ENCODE results near the gene GAS2L3. TPM values are rescaled to one million over a fixed set of nuclear protein-coding genes. Genes with fewer than 3 reads are reported as not detected.
"Not testable (repeated sequence)": the region's sequence is repeated elsewhere in the genome, so short reads cannot be mapped to it uniquely, and the experiment has no call there.

GAS2L3 gene
- total RNA-seq, 1 experiment from 2014 or later = 38.6 TPM

DNA sequence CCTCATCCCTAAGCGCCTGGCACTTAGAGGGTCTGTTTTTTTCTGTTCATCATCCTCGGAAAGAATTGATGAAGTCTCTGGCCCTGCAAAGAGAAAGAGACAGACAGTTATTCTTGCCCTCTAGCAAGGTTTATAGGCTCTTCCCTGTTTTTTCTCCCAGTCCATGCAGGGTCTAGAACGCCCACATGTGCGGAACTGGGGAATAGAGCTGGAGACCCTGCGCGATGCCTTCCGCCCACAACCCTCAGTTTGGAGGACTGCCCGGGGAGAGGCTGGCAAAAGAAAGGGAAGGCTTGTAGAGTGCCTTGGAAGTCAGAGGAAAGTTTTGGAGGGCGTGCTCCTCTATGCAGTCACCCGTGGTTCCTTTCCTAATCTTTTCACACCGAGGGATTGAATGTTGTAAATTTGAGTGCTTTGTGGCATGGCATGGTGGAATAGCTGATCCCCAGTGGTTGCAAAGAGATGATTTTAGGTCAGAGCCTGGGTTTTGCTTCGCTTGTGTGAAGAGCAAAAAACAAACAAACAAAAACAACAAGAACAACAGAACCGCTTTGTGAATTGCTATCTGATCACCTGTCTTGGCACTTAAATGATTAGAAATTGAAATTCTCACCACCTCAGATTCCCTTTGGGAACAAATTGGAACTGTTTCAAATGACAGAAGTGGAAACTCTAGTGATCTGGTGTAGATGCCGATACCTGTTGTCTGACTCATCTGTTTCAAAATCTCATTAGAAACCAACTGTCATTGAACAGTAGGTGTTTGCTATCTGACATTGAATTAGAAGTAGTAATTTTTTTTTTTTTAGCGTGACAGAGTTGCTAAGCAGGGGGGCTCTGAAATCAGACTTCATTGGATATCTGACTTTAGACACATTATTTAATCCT lies 947 bp downstream of the GAS2L3 start:
- peak; percentile 57 for DNase-seq (ENCODE audit: low read depth)

DNA sequence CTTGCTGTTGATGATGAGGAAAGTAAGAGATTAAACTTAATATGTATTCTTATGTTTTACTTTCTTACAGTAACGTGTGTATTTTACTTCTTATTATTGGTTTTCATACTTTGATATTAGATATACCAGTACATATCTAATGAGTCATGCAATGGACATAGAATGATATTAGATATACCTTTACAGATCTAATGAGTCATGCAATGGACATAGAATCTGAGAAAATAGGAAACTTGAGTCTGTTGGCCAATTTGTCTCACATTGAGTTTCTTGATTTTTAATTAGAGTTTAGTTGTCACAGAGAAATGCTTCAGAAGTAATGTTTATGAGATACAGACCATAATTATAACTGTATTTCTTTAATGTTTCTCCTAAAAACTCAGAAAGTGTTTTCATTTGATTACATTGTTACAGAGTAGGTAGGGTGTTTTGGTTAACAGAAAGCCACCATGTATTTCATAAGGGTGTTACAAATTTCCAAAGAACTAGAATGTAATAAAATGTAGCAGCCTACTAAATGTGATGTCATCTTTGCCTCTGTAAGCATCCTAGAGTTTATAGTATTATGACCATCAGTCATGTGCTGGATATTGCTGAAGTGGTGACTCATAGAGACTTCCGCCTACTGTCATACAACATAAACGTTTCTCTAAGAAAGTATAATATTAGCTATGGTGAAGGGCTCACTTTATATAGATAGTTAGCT lies 3.0 kb downstream of the GAS2L3 start:
- DNase-seq (ENCODE audit: low read depth) = peak; percentile 83

DNA sequence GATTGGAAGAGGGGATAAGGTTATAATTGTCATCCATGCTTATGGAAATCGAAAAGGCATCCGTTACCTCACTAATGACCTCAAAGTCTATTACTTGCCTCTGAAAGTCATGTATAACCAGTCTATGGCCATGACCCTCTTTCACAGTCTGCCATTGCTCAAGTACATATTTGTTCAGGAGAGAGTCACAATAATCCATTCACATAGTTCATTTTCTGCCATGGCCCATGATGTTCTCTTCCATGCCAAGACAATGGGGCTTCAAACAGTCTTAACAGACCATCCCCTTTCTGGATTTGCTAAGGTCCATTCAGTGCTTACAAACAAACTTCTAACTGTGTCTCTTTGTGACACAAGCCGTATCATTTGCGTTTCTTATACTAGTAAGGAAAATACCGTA lies 5.4 kb downstream of the GAS2L3 start:
- DNase-seq (ENCODE audit: low read depth) = no peak

DNA sequence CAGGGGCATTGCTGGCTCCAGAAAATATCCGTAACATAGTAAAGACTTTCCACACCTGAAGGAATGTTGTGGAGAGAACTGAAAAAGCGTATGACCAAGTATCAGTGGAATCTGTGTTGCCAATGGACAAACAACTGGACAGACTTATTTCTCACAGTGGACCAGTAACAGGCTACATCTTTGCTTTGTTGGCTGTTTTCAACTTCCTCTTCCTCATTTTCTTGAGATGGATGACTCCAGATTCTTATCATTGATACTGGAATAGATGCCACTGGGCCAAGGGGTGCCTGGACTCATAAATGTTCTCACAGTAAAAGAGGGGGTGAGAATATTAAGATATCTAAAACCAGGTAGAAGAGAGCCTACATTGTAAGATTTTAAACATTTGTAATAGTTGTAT lies 6.4 kb downstream of the GAS2L3 start:
- DNase-seq (ENCODE audit: low read depth) = no peak

DNA sequence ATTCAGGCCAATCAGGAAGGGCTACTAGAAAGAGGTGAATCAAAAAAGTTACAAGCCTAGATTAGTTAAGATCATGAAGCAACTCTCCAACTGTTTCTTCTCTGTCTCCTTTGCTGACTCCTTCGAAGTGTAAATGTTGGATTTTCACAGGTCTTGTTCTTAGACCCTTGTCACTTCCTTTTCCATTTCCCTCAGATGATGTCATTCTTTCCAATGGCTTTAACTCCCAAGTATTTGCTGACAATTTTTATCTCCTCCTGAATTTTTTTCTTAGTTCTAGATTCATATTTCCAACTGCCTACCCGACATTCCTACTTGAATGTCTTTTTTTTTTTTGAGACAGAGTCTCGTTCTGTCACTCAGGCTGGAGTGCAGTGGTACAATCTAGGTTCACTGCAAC lies 10.8 kb downstream of the GAS2L3 start:
- DNase-seq (ENCODE audit: low read depth) = peak; percentile 3

DNA sequence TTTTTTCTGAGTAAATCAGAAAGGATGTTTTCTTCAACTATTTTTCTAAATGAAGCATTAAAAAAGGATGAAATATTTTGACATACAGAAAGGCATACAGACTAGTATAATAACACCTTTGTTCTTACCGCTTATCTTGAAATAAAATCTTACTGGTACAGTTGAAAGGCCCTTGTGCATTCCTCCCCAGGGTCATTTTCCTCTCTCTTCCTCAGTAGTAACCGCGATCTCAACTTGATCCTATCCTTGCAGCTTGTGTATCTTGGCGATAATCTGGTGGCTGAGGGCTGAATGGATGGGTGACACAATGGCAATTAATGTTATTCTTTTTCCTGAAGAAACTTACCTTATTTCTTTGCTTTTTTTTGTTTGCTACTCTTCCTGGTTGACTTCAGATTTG lies 18.5 kb downstream of the GAS2L3 start:
- DNase-seq (ENCODE audit: low read depth) = peak; percentile 34

DNA sequence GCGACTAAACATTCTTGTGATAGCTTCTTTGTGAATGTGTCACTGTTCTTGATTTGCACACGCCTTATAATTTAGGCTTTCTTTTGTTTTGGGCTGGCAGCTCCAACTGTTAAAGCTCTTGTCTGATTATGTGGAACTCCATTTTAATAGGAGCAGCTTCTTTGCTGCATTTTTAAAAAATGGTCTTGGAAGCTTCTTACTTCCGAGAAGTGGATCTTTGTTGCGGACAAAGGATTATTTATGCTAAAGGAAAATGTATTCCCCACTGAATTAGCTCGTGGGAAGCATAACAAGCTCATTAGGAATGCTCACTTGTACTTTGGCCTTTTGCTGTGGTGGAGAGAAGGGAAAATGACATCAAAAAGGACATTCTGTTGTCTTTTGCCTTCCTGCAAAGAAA lies 20.0 kb downstream of the GAS2L3 start:
- DNase-seq (ENCODE audit: low read depth) = peak; percentile 33

DNA sequence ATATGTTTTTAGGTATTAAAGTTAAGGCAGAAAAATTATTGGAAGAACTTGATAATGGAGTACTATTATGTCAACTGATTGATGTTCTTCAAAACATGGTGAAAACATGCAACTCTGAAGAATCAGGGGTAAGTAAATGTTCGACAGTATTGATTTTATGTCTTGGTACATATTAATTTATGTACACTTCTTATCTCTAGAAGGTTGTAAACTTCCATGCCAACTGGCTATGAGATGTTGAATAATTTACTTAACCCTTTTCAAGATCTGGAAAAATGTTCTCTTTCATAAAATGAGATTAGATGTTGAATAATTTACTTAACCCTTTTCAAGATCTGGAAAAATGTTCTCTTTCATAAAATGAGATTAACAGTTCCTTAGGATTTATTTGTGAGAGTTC lies 28.1 kb downstream of the GAS2L3 start:
- DNase-seq (ENCODE audit: low read depth) = no peak

DNA sequence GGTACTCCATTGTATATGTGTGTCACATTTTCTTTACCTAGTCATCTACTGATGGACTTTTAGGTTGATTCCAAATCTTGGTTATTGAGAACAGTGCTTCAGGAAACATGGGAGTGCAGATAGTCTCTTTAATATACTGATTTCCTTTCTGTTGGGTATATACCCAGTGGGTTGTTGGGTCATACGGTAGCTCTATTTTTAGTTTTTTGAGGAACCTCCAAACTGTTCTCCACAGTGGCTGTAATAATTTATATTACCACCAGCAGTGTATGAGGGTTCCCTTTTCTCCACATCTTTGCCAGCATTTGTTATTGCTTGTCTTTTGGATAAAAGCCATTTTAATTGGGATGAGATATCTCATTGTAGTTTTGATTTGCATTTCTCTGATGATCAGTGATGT lies 29.5 kb downstream of the GAS2L3 start:
- DNase-seq (ENCODE audit: low read depth) = not testable (repeated sequence)

DNA sequence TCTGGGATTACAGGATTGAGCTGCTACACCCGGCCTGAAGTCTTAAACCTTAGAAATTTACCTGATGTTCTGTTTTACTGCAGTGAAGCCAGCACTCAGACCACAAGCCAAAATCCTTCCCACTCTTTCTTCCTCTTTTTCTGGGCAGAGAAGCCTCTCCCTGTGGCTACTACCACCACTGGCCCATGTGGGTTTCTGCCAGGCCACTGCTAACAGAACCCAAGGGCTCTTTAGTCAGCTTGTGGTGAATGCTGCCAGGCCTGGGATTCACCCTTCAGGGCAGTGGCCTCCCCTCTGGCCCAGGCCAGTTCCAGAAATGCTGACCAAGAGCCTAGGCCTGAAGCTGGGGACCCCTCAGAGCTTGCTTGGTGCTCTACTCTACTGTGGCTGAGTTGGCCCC lies 35.3 kb downstream of the GAS2L3 start:
- peak; percentile 25 for DNase-seq (ENCODE audit: low read depth)

DNA sequence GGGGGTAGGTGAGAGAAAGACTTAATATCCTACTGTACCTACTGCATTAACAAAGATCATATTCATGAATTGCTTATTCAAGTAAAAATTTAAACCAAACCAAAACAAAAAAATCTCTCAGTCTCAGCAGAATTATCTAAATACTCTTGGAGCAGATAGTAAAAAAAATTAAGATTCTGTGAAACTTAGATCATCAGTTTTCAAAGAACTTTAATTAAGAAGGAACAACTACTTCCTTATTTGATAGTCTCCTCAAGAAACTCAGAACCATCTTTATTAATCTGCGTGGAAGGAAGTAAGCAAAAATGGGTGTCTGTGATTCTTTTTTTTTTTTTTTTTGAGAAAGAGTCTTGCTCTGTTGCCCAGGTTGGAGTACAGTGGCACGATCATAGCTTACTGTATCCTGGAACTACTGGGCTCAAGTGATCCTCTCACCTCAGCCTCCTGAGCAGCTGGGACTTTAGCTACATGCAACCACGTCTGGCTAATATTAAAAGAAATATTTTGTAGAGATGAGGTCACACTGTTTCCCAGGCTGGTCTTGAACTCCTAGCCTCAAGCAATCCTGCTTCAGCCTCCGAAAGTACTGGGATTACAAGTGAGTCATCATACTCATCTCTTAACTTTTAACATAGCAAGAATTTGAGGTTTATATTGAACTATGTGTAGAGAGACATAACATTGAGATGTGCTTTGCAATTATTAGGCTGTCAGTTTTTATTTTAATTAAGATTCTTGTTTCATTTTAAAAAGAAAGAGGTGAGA lies 37.4 kb downstream of the GAS2L3 start:
- peak; percentile 49 for DNase-seq (ENCODE audit: low read depth)

DNA sequence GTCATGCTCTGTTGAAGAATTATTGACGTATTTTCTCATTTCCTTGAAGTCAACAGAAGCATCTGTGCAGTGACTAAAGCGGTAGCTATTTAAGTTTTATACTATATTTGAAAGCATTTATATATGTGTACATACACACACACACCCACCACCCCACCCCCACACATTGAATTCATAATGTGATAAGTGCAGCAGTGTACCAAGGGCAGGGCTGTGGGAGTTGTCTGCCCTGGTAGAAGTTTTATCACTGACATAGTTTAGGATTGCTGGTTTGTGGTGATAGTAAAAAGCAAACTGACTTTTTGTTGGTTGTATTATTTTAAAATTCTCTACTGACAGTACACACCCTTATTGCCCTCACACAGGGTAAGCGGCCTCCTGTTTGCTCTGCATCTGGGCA lies 39.1 kb downstream of the GAS2L3 start:
- DNase-seq (ENCODE audit: low read depth) = no peak

DNA sequence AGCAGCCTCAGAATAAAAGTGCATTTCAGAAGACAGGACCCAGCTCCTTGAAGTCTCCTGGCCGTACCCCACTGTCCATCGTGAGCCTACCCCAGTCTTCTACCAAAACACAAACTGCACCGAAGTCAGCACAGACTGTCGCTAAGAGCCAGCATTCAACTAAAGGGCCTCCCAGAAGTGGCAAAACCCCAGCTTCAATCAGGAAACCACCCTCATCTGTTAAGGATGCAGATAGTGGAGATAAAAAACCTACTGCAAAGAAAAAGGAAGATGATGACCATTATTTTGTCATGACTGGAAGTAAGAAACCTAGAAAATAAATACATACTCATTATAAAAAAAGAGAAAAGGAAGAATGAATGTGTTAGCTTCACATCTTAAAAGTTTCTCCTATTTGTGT lies 51.1 kb downstream of the GAS2L3 start:
- no peak for DNase-seq (ENCODE audit: low read depth)

DNA sequence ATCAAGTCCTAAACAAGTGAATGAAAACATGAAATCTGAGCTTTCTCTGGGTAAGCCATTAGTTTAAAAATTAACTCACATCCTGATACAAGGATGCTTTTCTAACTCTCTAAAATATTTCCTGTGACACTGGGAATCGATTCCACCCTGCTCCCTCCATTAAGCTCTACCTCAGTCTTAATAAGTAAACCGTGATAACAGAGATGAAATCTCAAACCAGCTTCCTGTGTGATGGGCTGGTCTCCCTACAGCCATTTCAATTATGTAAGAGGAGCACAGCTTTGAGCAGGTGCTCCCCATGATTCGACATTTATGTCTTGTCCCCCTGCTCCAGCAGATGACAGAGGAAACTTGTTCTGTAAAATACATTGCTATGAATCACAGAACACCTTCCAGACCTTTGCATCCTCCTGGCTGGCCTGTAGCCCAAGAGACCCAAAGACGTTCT lies 59.0 kb downstream of the GAS2L3 start:
- DNase-seq (ENCODE audit: low read depth) = no peak

DNA sequence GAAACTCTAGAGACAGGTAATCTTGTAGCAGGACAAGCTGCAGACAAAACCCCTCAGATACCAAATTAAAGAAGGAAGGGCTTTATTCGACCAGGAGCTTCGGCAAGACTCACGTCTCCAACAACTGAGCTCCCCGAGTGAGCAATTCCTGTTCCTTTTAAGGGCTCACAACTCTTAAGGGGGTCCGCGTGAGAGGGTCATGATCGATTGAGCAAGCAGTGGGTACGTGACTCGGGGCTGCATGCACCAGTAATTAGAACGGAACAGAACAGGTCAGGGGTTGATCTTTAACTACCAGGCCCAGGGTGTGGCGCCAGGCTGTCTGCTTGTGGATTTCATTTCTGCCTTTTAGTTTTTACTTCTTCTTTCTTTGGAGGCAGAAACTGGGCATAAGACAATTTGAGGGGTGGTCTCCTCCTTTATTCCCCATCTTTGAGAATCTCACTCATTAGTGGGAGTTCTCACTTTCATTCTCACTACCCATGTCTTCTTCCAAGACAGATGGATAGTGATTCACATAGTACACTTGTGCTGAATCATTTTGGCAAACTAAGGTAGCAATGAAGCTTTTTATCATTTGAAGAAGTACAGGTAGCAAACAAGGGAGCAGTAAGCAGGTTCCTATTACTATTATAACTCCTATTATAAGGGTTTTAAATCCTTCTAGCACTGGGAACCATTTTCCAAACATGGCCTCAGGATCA lies 59.8 kb downstream of the GAS2L3 start:
- not testable (repeated sequence) for DNase-seq (ENCODE audit: low read depth)

DNA sequence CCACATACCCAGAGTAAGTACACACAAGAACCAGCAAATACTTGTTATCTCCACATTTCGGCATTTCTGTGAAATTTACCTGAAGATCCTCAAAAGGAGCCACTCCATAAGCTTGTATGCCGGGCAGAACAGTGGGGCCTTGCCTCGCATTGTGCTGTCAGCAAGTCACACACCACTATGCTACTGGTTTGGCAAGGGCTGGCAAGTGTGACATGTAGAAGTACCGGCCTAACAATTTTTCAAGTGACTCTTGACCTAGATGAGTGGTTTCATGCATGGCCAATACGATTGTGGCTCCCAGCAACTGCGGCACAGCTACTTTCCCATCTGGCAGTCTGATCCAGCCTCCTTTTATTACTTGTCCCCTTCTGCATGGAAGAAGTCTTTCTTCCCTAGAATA lies 69.8 kb downstream of the GAS2L3 start:
- DNase-seq (ENCODE audit: low read depth) = no peak

DNA sequence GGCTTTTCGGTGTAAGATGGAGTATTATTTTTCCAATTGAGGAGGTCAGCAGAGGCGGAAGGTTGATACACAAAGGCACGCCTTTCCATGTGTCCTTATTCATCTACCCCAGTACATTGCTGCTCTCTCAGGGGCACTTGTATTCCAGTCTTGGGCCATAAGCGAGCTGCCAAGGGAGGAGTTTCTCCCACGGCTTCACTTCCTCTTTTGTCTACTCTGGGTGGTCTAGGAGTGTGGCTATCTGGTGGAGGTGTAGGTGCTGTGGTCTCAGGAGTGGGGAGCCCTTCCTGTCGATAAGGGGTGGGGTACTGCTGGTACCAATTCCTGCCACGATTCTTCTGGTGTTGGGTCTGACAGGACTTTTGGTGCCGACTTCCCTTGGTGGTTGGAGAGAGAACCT lies 73.4 kb downstream of the GAS2L3 start:
- no peak for DNase-seq (ENCODE audit: low read depth)

DNA sequence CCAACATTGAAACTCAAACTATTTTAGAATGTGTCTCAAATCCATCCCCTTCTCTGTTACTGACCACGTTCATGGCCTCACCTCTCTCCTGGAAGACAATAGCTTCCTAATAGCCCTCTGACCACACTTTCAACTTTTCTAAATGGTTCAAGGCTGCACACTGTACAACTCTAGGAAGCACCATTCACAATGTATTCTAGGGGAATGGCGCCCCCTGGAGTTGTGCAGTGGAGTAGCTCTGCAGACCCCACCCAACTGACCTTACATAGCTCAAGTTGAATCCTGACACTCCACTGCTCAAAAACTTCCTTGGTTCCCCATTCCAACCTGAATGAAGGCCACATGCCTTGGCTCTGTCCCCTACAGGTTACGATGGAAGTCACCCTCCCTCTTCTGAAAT lies 77.6 kb downstream of the GAS2L3 start:
- no peak for DNase-seq (ENCODE audit: low read depth)

DNA sequence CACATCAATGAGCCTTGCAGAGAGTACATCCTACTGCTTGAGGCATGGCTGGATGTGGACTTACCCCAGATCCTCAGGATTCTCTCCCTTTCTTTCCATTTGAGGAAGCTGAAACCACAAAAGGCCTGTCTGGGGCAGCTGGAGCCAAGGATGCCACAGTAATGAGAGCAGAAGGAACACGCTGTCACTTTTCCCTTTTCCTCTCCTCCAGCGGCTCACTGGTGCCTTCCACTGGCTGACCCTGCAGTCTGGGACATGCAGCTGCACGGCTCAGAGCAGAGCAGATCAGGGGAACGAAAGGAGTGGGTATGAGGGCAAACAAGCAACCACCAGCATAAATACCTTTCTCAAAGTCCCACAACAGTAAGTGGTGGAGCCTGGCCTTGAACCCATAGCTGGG lies 78.2 kb downstream of the GAS2L3 start:
- DNase-seq (ENCODE audit: low read depth) = no peak

DNA sequence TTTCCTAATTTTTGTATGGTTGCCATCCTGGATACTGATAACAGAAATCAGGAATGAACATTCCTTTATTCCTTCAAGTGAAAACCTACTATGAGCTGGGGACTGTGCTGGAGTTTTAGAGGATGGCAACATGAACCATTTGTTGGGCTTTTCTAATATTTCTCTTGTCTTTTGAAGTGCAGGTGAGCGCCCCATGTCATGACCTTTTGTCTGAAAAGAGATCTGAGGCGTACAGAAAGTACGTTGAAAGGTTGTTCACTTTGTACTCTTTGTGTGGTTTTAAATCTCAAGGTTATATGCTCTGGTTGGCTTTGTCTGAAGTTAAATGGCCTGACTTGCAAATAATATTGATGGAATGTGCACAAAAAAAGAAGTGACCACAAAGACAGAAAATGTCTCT lies 79.0 kb downstream of the GAS2L3 start:
- DNase-seq (ENCODE audit: low read depth) = no peak

DNA sequence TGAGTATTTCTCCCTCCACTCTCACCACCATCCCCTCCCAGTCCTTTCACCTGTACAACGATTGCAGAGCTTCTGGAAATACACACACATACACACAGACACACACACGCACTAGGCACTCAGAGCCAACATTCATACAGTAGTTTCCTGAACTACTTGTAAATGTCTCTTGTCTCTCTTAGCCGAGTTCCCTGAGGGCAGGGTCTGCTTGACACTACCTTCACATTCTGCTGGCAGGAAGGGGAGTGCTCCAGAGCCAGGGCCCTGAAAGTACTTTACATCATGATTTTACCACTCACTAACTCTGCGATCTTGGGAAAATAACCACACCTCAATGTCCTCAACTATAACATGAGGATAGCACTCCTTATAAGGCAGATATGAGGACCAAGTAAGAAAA lies 82.7 kb downstream of the GAS2L3 start:
- no peak for DNase-seq (ENCODE audit: low read depth)

DNA sequence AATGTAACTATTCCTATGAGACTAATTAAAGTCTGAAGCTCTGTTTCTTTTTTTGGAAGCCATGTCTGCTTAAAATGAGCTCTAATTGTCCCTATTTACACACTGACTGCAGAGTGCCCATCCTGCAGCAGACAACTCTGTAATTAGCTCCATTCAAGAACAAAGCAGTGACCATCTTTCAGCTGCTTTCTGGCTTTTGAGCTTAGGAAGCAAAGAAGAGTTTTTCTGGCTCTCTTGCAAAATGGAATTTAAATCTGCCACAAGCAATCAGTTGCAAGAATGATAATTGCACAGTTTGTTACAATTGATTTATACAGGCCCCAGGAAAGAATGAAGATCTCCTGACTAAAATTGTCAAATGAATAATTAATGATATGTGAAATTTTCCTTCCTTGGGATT lies 83.4 kb downstream of the GAS2L3 start:
- no peak for DNase-seq (ENCODE audit: low read depth)
